Upper lobe of right lung (tissue), 1 donor: ENCODE data around the gene CPLX1. TPM values are rescaled to one million over a fixed set of nuclear protein-coding genes. Genes with fewer than 3 reads are reported as not detected.

Experiments used
- ATAC-seq: fragments of 200-7000 bp; cut with Tn5 transposase; one replicate; pipeline ENCODE4 v1.9.1; 2020; ENCODE audit warnings: mild to moderate bottlenecking, moderate library complexity
- DNase-seq: peaks from one replicate; pipeline ENCODE4 v3.0.0-alpha.2; 2020
- H3K27ac ChIP-seq: fragments of 200-600 bp; one replicate; pipeline ENCODE4 v1.8.0; 2022
- H3K27me3 ChIP-seq: fragments of 200-600 bp; one replicate; pipeline ENCODE4 v1.8.0; 2022; ENCODE audit warnings: mild to moderate bottlenecking
- H3K36me3 ChIP-seq: fragments of 200-600 bp; one replicate; pipeline ENCODE4 v1.8.0; 2022
- H3K4me1 ChIP-seq: fragments of 200-600 bp; one replicate; pipeline ENCODE4 v1.8.0; 2022
- H3K4me3 ChIP-seq: fragments of 200-600 bp; one replicate; pipeline ENCODE4 v1.8.0; 2022; ENCODE audit warnings: mild to moderate bottlenecking
- H3K9me3 ChIP-seq: fragments of 200-600 bp; one replicate; pipeline ENCODE4 v1.8.0; 2022
- CTCF ChIP-seq: fragments of 200-600 bp; IDR thresholded peaks from one replicate; pipeline ENCODE4 v1.8.0; 2022; ENCODE audit warnings: antibody characterized with exemption
- intact Hi-C: fragments of 100-400 bp; cut with DNase I; formaldehyde crosslinking; loops from one replicate; pipeline ENCODE4 v1.11.0; 2022
- total RNA-seq: library from RNA; stranded (reverse); fragmentation: NEBNext Ultra II Directional; extraction: Animal tissue kit (Norgen Biotek cat#: 25700); gene quantifications from one replicate; pipeline ENCODE4 v1.2.1, GENCODE V29; 2021
- donor health status: DM: no; HTN: yes; CAD: no; lungs with severe emphysema.

Gene CPLX1
- total RNA-seq, 1 donor from 2014 or later: 5.2 TPM

- ATAC-seq: no peak
- TF ChIP-seq CTCF: peak; percentile 5
- no peak for DNase-seq
- peak overlapping the region; percentile 5 for H3K4me3 ChIP-seq
- H3K9me3 ChIP-seq: no peaks in the 10 kb centered on the region
- H3K27ac ChIP-seq: no peak overlapping the region
- H3K36me3 ChIP-seq: no peaks in the 10 kb centered on the region
- peaks cover 55% of the 10 kb centered on the region for H3K27me3 ChIP-seq
- H3K4me1 ChIP-seq: peaks cover 9% of the 10 kb centered on the region
- intact Hi-C loops: no loop called here
These were observed 30.8 kb downstream of the CPLX1 start for GRCh38 chr4:794900-795725.

GRCh38 chr4:793941-794621 is 31.8 kb downstream of the CPLX1 start:
- intact Hi-C loops: no loop called here
- Histone ChIP-seq H3K36me3 (no peaks in the 10 kb centered on the region), H3K27ac (no peak overlapping the region), H3K4me3 (no peak overlapping the region), H3K27me3 (peaks cover 56% of the 10 kb centered on the region), H3K4me1 (peaks cover 9% of the 10 kb centered on the region), H3K9me3 (no peaks in the 10 kb centered on the region)
- TF ChIP-seq CTCF: no peak
- ATAC-seq (no peak), DNase-seq (no peak)

- no peaks in the 10 kb centered on the region for H3K9me3 ChIP-seq
- no peaks in the 10 kb centered on the region for H3K36me3 ChIP-seq
- intact Hi-C loops: no loop called here
- no peak for TF ChIP-seq CTCF
- H3K4me1 ChIP-seq: peaks cover 9% of the 10 kb centered on the region
- no peak for DNase-seq
- H3K27me3 ChIP-seq: peaks cover 56% of the 10 kb centered on the region
- no peak overlapping the region for H3K27ac ChIP-seq
- H3K4me3 ChIP-seq: no peak overlapping the region
- ATAC-seq: no peak
These were observed 32.7 kb downstream of the CPLX1 start for GRCh38 chr4:793093-793861.

GRCh38 chr4:792626-793092 is 33.3 kb downstream of the CPLX1 start:
- Histone ChIP-seq H3K4me1 (peaks cover 9% of the 10 kb centered on the region), H3K9me3 (no peaks in the 10 kb centered on the region), H3K36me3 (no peaks in the 10 kb centered on the region), H3K27ac (no peak overlapping the region), H3K27me3 (peaks cover 56% of the 10 kb centered on the region), H3K4me3 (no peak overlapping the region)
- TF ChIP-seq CTCF: no peak
- DNase-seq (no peak), ATAC-seq (no peak)
- intact Hi-C loops: no loop called here

- no peak overlapping the region for H3K27ac ChIP-seq
- peaks cover 59% of the 10 kb centered on the region for H3K27me3 ChIP-seq
- intact Hi-C loops: no loop called here
- H3K4me3 ChIP-seq: no peak overlapping the region
- no peaks in the 10 kb centered on the region for H3K36me3 ChIP-seq
- DNase-seq (no peak), ATAC-seq (peak; percentile 25)
- TF ChIP-seq CTCF: no peak
- H3K4me1 ChIP-seq: peaks cover 9% of the 10 kb centered on the region
- no peaks in the 10 kb centered on the region for H3K9me3 ChIP-seq
These were observed 33.9 kb downstream of the CPLX1 start for GRCh38 chr4:791898-792625.
